Subcutaneous abdominal adipose tissue (tissue), 5 donors: Measurements from ENCODE around the gene ZFP36L1.

ENCODE experiments used
- H3K27ac ChIP-seq: one replicate; pipeline ENCODE4 v1.7.0; 2013; ENCODE audit warnings: low read depth, mild to moderate bottlenecking, inconsistent platforms, low read length, moderate library complexity
- H3K27me3 ChIP-seq, 5 donors: one replicate each; pipeline ENCODE4 v1.7.0; 2013; ENCODE audit warnings: low read length in 5 of 5, inconsistent platforms in 1 of 5; ENCODE audit not compliant: control insufficient read depth in 5 of 5, insufficient read depth in 4 of 5
- H3K36me3 ChIP-seq, 5 donors: one replicate each; pipeline ENCODE4 v1.7.0; 2013; ENCODE audit warnings: low read length in 5 of 5; ENCODE audit not compliant: control insufficient read depth in 5 of 5, insufficient read depth in 5 of 5
- H3K4me1 ChIP-seq, 5 donors: one replicate each; pipeline ENCODE4 v1.7.0; 2013; ENCODE audit warnings: low read length in 5 of 5, mild to moderate bottlenecking in 3 of 5, moderate library complexity in 1 of 5; ENCODE audit not compliant: control insufficient read depth in 5 of 5, insufficient read depth in 5 of 5
- H3K4me3 ChIP-seq, 5 donors: one replicate each; pipeline ENCODE4 v1.7.0; 2013; ENCODE audit warnings: low read length in 5 of 5, low read depth in 1 of 5
- H3K9ac ChIP-seq, 5 donors: one replicate each; pipeline ENCODE4 v1.7.0; 2013; ENCODE audit warnings: low read length in 5 of 5, mild to moderate bottlenecking in 4 of 5, moderate library complexity in 3 of 5
- H3K9me3 ChIP-seq, 5 donors: one replicate each; pipeline ENCODE4 v1.7.0; 2013; ENCODE audit warnings: low read length in 5 of 5; ENCODE audit not compliant: control insufficient read depth in 5 of 5
- donor health status: healthy.
- donor health status: healthy.
- donor health status: healthy.
- donor health status: healthy.
- donor health status: healthy.

Gene ZFP36L1

GRCh38 chr14:68792979-68793733, at the start of gene ZFP36L1:
Gene ZFP36L1, minus strand, starts transcription at chr14:68793067. Its CDS starts 129 bp downstream, at chr14:68792938.
- Histone ChIP-seq H3K36me3 (peaks cover 4 to 32% (median 28%) of the 10 kb centered on the region in 5 donors), H3K4me3 (peak within 1 kb of the TSS; percentile 97 to 100 (median 100)), H3K27me3 (no peaks in the 10 kb centered on the region), H3K9ac (peak within 1 kb of the TSS; percentile 84 to 99 (median 99)), H3K9me3 (no peaks in the 10 kb centered on the region), H3K4me1 (peaks cover 4 to 48% (median 41%) of the 10 kb centered on the region in 5 donors), H3K27ac (peak within 1 kb of the TSS; percentile 100)

GRCh38 chr14:68842298-68842697, 49.4 kb upstream of the ZFP36L1 start:
- H3K4me1 ChIP-seq, result peaks cover 0 to 21% (median 10%) of the 10 kb centered on the region in 5 donors
- no peak overlapping the region for H3K27ac ChIP-seq
- H3K9me3 ChIP-seq, result peaks cover 0 to 4% (median 0%) of the 10 kb centered on the region in 5 donors
- no peak overlapping the region for H3K9ac ChIP-seq
- H3K4me3 ChIP-seq, result no peak overlapping the region
- H3K36me3 ChIP-seq, result no peaks in the 10 kb centered on the region
- no peaks in the 10 kb centered on the region for H3K27me3 ChIP-seq

GRCh38 chr14:68841016-68841809, 48.3 kb upstream of the ZFP36L1 start:
- no peak overlapping the region for H3K4me3 ChIP-seq
- H3K27me3 ChIP-seq, result no peaks in the 10 kb centered on the region
- peaks cover 0 to 6% (median 0%) of the 10 kb centered on the region in 5 donors for H3K9me3 ChIP-seq

GRCh38 chr14:68840454-68840853, 47.6 kb upstream of the ZFP36L1 start:
- Histone ChIP-seq H3K36me3 (no peaks in the 10 kb centered on the region), H3K4me3 (no peak overlapping the region), H3K9ac (no peak overlapping the region), H3K27me3 (no peaks in the 10 kb centered on the region), H3K4me1 (peaks cover 0 to 21% (median 10%) of the 10 kb centered on the region in 5 donors), H3K9me3 (peaks cover 0 to 7% (median 0%) of the 10 kb centered on the region in 5 donors), H3K27ac (no peak overlapping the region)

More at GRCh38 chr14:68841016-68841809, 48.3 kb upstream of the ZFP36L1 start:
- Histone ChIP-seq H3K4me1 (peaks cover 0 to 21% (median 10%) of the 10 kb centered on the region in 5 donors), H3K9ac (no peak overlapping the region), H3K27ac (peak overlapping the region; percentile 38), H3K36me3 (no peaks in the 10 kb centered on the region)

GRCh38 chr14:68836082-68836481, 43.2 kb upstream of the ZFP36L1 start:
- H3K36me3 ChIP-seq, result no peaks in the 10 kb centered on the region
- no peak overlapping the region for H3K9ac ChIP-seq
- no peaks in the 10 kb centered on the region for H3K27me3 ChIP-seq
- H3K9me3 ChIP-seq, result peaks cover 0 to 7% (median 0%) of the 10 kb centered on the region in 5 donors
- H3K4me3 ChIP-seq, result no peak overlapping the region
- H3K4me1 ChIP-seq, result peaks cover 0 to 5% (median 0%) of the 10 kb centered on the region in 5 donors
- H3K27ac ChIP-seq, result no peak overlapping the region

GRCh38 chr14:68834816-68835215, 41.9 kb upstream of the ZFP36L1 start:
- Histone ChIP-seq H3K27ac (no peak overlapping the region), H3K9ac (no peak overlapping the region), H3K4me1 (no peaks in the 10 kb centered on the region), H3K27me3 (no peaks in the 10 kb centered on the region), H3K4me3 (no peak overlapping the region), H3K36me3 (no peaks in the 10 kb centered on the region), H3K9me3 (peaks cover 0 to 7% (median 0%) of the 10 kb centered on the region in 5 donors)

GRCh38 chr14:68828698-68829097, 35.8 kb upstream of the ZFP36L1 start:
- Histone ChIP-seq H3K9ac (no peak overlapping the region), H3K27ac (no peak overlapping the region), H3K27me3 (no peaks in the 10 kb centered on the region), H3K36me3 (no peaks in the 10 kb centered on the region), H3K4me1 (peaks cover 0 to 9% (median 7%) of the 10 kb centered on the region in 5 donors), H3K9me3 (no peaks in the 10 kb centered on the region), H3K4me3 (no peak overlapping the region)

- no peak overlapping the region for H3K9ac ChIP-seq
- no peak overlapping the region for H3K4me3 ChIP-seq
- H3K9me3 ChIP-seq, result no peaks in the 10 kb centered on the region
- no peak overlapping the region for H3K27ac ChIP-seq
- H3K27me3 ChIP-seq, result no peaks in the 10 kb centered on the region
- H3K36me3 ChIP-seq, result no peaks in the 10 kb centered on the region
- peaks cover 0 to 9% (median 7%) of the 10 kb centered on the region in 5 donors for H3K4me1 ChIP-seq
Observed at GRCh38 chr14:68825729-68826128, 32.9 kb upstream of the ZFP36L1 start.

GRCh38 chr14:68824517-68825347, 31.9 kb upstream of the ZFP36L1 start:
- Histone ChIP-seq H3K4me3 (peak overlapping the region; percentile 8 to 45 (median 37)), H3K4me1 (peaks cover 0 to 9% (median 7%) of the 10 kb centered on the region in 5 donors), H3K9ac (no peak overlapping the region), H3K27ac (no peak overlapping the region), H3K9me3 (no peaks in the 10 kb centered on the region), H3K36me3 (no peaks in the 10 kb centered on the region), H3K27me3 (no peaks in the 10 kb centered on the region)
